Panc1 (cell line): ENCODE results near the gene DUSP23. TPM values are rescaled to one million over a fixed set of nuclear protein-coding genes. Genes with fewer than 3 reads are reported as not detected.

Experiments used
- ATAC-seq: fragments of 200-7000 bp; cut with Tn5 transposase; 2 replicates; pipeline ENCODE4 v1.9.1; 2020; ENCODE audit warnings: mild to moderate bottlenecking, moderate library complexity
- BruUV-seq: library from RNA; stranded (reverse); fragments of 400-500 nt; replicated peaks from 2 replicates; lab custom pipeline; 2021; lab: Mats Ljungman, UMichigan
- CTCF ChIA-PET: fragments of 300-600 bp; sonication (Branson Sonifier 250); formaldehyde crosslinking; loops from one replicate; lab custom pipeline; 2022; ENCODE audit warnings: antibody characterized with exemption; lab: Charles Lee
- POLR2A ChIA-PET: fragments of 300-600 bp; sonication (Branson Sonifier 250); formaldehyde crosslinking; loops from one replicate; lab custom pipeline; 2022; ENCODE audit warnings: antibody characterized with exemption; lab: Charles Lee
- DNase-seq: peaks from one replicate; pipeline ENCODE4 v3.0.0-alpha.2; 2010; ENCODE audit warnings: low read depth, low spot score
- H3K27ac ChIP-seq: 2 replicates; pipeline ENCODE4 v1.5.1; 2011; ENCODE audit warnings: mild to moderate bottlenecking, low read length, inconsistent platforms
- H3K27me3 ChIP-seq: fragments of 200-500 bp; sonication (Bioruptor generic); 2 replicates; pipeline ENCODE4 v1.6.0; 2014; ENCODE audit warnings: low read length, inconsistent platforms; ENCODE audit not compliant: control insufficient read depth, insufficient read depth
- H3K36me3 ChIP-seq: fragments of 200-500 bp; sonication (Bioruptor generic); 2 replicates; pipeline ENCODE4 v1.5.1; 2014; ENCODE audit warnings: inconsistent platforms, mild to moderate bottlenecking, low read length, moderate library complexity; ENCODE audit not compliant: control insufficient read depth, insufficient read depth
- H3K4me1 ChIP-seq: 2 replicates; pipeline ENCODE4 v1.5.1; 2011; ENCODE audit warnings: inconsistent platforms, mild to moderate bottlenecking, low read length, moderate library complexity; ENCODE audit not compliant: control insufficient read depth, insufficient read depth
- H3K4me3 ChIP-seq, 2 experiments: 2 replicates each; pipeline ENCODE4 v1.5.1; 2011 to 2012; ENCODE audit warnings: low read depth in 2 of 2, low read length in 2 of 2, mild to moderate bottlenecking in 2 of 2, inconsistent platforms in 1 of 2, moderate library complexity in 1 of 2
- H3K9me3 ChIP-seq: fragments of 200-500 bp; sonication (Bioruptor generic); 2 replicates; pipeline ENCODE4 v1.5.1; 2014; ENCODE audit warnings: low read depth, mild to moderate bottlenecking, inconsistent platforms, low read length, moderate library complexity; ENCODE audit not compliant: control insufficient read depth, insufficient read depth
- CTCF ChIP-seq: fragments of 450-650 bp; IDR thresholded peaks from 2 replicates; pipeline ENCODE4 v1.5.1; 2017; ENCODE audit warnings: mild to moderate bottlenecking
- POLR2AphosphoS5 ChIP-seq: IDR thresholded peaks from 2 replicates; pipeline ENCODE4 v1.6.1; 2012; ENCODE audit warnings: mild to moderate bottlenecking, low read depth, low read length, moderate library complexity
- SIN3A ChIP-seq: IDR thresholded peaks from 2 replicates; pipeline ENCODE4 v1.6.1; 2012; ENCODE audit warnings: low read depth, mild to moderate bottlenecking, low read length, moderate library complexity, borderline replicate concordance; ENCODE audit not compliant: insufficient read depth
- TCF7L2 ChIP-seq: IDR thresholded peaks from 2 replicates; pipeline ENCODE4 v1.6.1; 2011; ENCODE audit warnings: mild to moderate bottlenecking, low read depth, low read length, inconsistent platforms
- in situ Hi-C: cut with HindIII; loops from 2 replicates; pipeline ENCODE4 v1.10.0; 2016; ENCODE audit warnings: low sequenced_read_pairs, low pct_unique_long_range_greater_than_20kb
- intact Hi-C: fragments of 100-400 bp; cut with micrococcal nuclease; formaldehyde crosslinking; loops from one replicate; pipeline ENCODE4 v1.10.0; 2022; ENCODE audit not compliant: unreplicated experiment
- total RNA-seq: library from RNA; stranded (reverse); gene quantifications from one replicate; pipeline ENCODE4 v1.2.1, GENCODE V29; 2021; ENCODE audit not compliant: unreplicated experiment
- TF ChIP-seq, protein P1 (sequence below), 2 experiments: IDR thresholded peaks; 2 replicates each; pipeline ENCODE4 v1.6.1; 2011 to 2012; ENCODE audit warnings: low read depth in 2 of 2, control low read depth in 1 of 2, low read length in 1 of 2, mild to moderate bottlenecking in 1 of 2, moderate library complexity in 1 of 2; ENCODE audit not compliant: insufficient read depth in 1 of 2

DUSP23 gene
- total RNA-seq, 1 experiment from 2014 or later: 36.1 TPM

DNA sequence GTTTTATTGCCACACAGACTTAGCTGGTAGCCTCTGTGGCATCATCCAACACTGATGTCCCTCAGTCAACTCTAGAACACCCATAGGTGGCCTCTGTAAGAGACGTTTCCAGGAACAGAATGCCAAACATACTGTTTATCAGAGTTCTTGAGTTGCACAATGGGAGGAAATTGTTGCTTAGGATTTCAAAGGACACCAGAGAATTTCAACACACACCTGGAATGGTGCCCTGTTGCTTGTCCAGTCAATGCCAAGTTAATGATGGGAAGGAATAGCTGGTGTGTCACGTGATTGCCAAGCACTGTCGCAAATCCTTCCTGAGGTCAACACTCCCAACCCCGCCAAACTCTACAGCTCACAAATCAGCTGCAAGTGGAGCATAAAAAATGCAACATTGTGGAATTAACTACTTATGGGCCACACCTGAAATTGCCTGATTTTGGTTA lies 28.6 kb upstream of the DUSP23 start:
- no peaks in the 10 kb centered on the region for H3K4me1 ChIP-seq
- no peaks in the 10 kb centered on the region for H3K36me3 ChIP-seq
- ATAC-seq: no peak
- no peak overlapping the region for H3K27ac ChIP-seq
- H3K9me3 ChIP-seq: no peaks in the 10 kb centered on the region
- POLR2A ChIA-PET: no interaction called here
- in situ Hi-C loops (no loop called here), intact Hi-C loops (no loop called here)
- no peak for DNase-seq
- no peak overlapping the region for H3K4me3 ChIP-seq
- H3K27me3 ChIP-seq: no peaks in the 10 kb centered on the region
- TF ChIP-seq SIN3A (no peak), CTCF (no peak), TCF7L2 (no peak)
- TF ChIP-seq, protein P1, sequence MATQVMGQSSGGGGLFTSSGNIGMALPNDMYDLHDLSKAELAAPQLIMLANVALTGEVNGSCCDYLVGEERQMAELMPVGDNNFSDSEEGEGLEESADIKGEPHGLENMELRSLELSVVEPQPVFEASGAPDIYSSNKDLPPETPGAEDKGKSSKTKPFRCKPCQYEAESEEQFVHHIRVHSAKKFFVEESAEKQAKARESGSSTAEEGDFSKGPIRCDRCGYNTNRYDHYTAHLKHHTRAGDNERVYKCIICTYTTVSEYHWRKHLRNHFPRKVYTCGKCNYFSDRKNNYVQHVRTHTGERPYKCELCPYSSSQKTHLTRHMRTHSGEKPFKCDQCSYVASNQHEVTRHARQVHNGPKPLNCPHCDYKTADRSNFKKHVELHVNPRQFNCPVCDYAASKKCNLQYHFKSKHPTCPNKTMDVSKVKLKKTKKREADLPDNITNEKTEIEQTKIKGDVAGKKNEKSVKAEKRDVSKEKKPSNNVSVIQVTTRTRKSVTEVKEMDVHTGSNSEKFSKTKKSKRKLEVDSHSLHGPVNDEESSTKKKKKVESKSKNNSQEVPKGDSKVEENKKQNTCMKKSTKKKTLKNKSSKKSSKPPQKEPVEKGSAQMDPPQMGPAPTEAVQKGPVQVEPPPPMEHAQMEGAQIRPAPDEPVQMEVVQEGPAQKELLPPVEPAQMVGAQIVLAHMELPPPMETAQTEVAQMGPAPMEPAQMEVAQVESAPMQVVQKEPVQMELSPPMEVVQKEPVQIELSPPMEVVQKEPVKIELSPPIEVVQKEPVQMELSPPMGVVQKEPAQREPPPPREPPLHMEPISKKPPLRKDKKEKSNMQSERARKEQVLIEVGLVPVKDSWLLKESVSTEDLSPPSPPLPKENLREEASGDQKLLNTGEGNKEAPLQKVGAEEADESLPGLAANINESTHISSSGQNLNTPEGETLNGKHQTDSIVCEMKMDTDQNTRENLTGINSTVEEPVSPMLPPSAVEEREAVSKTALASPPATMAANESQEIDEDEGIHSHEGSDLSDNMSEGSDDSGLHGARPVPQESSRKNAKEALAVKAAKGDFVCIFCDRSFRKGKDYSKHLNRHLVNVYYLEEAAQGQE (IDR thresholded peaks at IDR 0.05; ENCODE audit: insufficient read depth in 1 of 2, low read depth in 2 of 2, low read length in 1 of 2): no peak
- CTCF ChIA-PET: interaction anchor here (0.5 kb wide), 1 partner anchor 138 kb away, joined by 4 read pairs; no protein-coding TSS in a partner anchor
- BruUV-seq: no TSS peak

DNA sequence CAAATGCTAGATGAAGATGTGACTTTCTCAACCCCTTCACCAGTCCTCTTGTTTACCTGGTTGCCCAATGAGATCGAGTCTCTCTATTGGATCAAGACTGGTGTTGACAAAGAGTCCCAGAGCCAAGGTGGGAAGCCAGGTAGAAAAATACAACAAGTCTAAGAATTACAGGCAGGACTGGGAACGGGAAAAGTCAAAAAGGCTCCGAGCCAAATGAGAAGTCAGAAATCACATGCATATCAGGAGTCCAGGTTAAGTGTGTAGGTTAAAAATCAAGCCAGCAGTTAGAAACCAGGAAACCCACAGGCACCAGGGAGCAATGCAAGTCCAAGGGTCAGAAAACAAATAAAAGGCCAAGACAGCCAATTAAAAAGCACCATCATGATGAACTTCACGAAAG lies 27.4 kb upstream of the DUSP23 start:
- Histone ChIP-seq H3K36me3 (no peaks in the 10 kb centered on the region), H3K27me3 (no peaks in the 10 kb centered on the region), H3K27ac (no peak overlapping the region), H3K4me1 (no peaks in the 10 kb centered on the region), H3K9me3 (no peaks in the 10 kb centered on the region), H3K4me3 (no peak overlapping the region)
- POLR2A ChIA-PET: no interaction called here
- BruUV-seq: no TSS peak
- DNase-seq: no peak
- ATAC-seq: no peak
- no peak for TF ChIP-seq CTCF
- TF ChIP-seq, protein P1 (IDR thresholded peaks at IDR 0.05; ENCODE audit: insufficient read depth in 1 of 2, low read depth in 2 of 2, low read length in 1 of 2): no peak
- TF ChIP-seq TCF7L2: no peak
- no peak for TF ChIP-seq SIN3A
- TF ChIP-seq POLR2AphosphoS5: no peak
- CTCF ChIA-PET: no interaction called here
- intact Hi-C loops (no loop called here), in situ Hi-C loops (no loop called here)
